Lower leg skin (tissue), 4 donors: ENCODE results near the gene WFIKKN2. TPM values are rescaled to one million over a fixed set of nuclear protein-coding genes. Genes with fewer than 3 reads are reported as not detected.

Experiments
- DNase-seq, 2 donors: peaks; one replicate each; pipeline ENCODE4 v3.0.0-alpha.2; 2019; ENCODE audit warnings: low spot score in 2 of 2
- H3K4me3 ChIP-seq: fragments of 200-600 bp; sonication (generic); 2 replicates; pipeline ENCODE4 v1.5.1; 2017; ENCODE audit warnings: mild to moderate bottlenecking, low read depth; ENCODE audit not compliant: poor library complexity, severe bottlenecking
- POLR2A ChIP-seq, 2 donors: fragments of 450-650 bp; IDR thresholded peaks; one replicate each; pipeline ENCODE4 v1.6.1; 2016 to 2017; ENCODE audit warnings: antibody characterized with exemption in 2 of 2, mild to moderate bottlenecking in 1 of 2, moderate library complexity in 1 of 2
- WGBS, 2 donors: methylation state at CpG; one replicate each; pipeline ENCODE4 v1.1.5; 2018; 5-methylcytosine and 5-hydroxymethylcytosine counted together
- intact Hi-C: fragments of 100-400 bp; cut with DNase I; formaldehyde crosslinking; loops from one replicate; pipeline ENCODE4 v1.15.0; 2023; ENCODE audit warnings: low total_unique reads
- total RNA-seq, 4 donors: library from RNA; depleted of rRNA; stranded (reverse); fragments of >200 nt; gene quantifications; one replicate each; pipeline ENCODE4 v1.1.0, GENCODE V29; 2016
- TF ChIP-seq, protein P1 (sequence below), 3 donors: fragments of 450-650 bp; IDR thresholded peaks; one replicate each; pipeline ENCODE4 v1.5.1; 2016; ENCODE audit warnings: antibody characterized with exemption in 3 of 3, mild to moderate bottlenecking in 3 of 3, moderate library complexity in 2 of 3

WFIKKN2 gene, protein sequence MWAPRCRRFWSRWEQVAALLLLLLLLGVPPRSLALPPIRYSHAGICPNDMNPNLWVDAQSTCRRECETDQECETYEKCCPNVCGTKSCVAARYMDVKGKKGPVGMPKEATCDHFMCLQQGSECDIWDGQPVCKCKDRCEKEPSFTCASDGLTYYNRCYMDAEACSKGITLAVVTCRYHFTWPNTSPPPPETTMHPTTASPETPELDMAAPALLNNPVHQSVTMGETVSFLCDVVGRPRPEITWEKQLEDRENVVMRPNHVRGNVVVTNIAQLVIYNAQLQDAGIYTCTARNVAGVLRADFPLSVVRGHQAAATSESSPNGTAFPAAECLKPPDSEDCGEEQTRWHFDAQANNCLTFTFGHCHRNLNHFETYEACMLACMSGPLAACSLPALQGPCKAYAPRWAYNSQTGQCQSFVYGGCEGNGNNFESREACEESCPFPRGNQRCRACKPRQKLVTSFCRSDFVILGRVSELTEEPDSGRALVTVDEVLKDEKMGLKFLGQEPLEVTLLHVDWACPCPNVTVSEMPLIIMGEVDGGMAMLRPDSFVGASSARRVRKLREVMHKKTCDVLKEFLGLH
- total RNA-seq = under 1 TPM in 3 of 4 donors, not detected in 1; 0.26 to 0.61 (median 0.59) TPM

DNA sequence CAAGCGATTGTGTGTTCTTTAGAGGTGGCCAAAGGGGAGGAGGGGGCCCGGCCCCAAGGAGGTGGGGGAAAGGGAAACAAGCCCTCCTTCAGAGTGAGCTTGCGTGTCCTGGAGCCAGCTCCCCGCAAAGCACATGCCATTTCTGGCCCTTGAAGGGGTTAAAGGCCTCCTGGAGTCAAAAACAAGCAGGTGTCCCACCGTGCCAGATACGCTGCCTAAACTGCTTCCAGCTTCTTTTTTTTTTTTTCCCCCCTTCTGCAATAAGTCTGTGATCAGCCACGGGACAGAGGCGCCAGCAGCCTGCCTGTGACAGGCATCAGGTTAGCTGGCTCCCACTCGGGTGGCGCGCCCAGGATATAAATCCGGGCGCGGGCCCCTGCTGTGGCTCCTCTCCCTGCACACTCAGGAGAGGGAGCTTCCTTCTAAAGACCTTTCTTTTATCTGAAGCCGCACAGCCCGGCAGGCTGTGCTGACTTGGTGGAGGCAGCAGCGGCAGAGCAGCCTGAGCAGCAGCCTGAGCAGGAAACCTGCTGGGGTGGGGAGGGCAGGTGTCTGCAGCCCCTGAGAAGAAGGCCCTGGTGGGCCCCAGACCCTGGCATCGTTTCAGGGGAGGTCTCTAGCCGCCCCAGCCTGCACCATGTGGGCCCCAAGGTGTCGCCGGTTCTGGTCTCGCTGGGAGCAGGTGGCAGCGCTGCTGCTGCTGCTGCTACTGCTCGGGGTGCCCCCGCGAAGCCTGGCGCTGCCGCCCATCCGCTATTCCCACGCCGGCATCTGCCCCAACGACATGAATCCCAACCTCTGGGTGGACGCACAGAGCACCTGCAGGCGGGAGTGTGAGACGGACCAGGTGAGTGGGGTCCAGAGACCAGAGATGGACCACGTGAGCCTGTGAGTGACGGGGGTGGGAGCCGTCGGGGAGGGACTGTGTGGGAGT lies at the start of gene WFIKKN2:
Gene WFIKKN2 (plus strand): TSS at position 286 of the 934 bp plus-strand sequence. CDS start 352 bp downstream, at position 638.
- intact Hi-C loops = no loop called here
- no peak within 1 kb of the TSS for H3K4me3 ChIP-seq
- peak in 1 of 2 donors; percentile 81 for DNase-seq
- 63 to 65% methylated on average over 39 of the region's 39 CpGs for WGBS, 2 donors
- no peak for TF ChIP-seq POLR2A (IDR thresholded peaks at IDR 0.05)
- TF ChIP-seq, protein P1, sequence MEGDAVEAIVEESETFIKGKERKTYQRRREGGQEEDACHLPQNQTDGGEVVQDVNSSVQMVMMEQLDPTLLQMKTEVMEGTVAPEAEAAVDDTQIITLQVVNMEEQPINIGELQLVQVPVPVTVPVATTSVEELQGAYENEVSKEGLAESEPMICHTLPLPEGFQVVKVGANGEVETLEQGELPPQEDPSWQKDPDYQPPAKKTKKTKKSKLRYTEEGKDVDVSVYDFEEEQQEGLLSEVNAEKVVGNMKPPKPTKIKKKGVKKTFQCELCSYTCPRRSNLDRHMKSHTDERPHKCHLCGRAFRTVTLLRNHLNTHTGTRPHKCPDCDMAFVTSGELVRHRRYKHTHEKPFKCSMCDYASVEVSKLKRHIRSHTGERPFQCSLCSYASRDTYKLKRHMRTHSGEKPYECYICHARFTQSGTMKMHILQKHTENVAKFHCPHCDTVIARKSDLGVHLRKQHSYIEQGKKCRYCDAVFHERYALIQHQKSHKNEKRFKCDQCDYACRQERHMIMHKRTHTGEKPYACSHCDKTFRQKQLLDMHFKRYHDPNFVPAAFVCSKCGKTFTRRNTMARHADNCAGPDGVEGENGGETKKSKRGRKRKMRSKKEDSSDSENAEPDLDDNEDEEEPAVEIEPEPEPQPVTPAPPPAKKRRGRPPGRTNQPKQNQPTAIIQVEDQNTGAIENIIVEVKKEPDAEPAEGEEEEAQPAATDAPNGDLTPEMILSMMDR (IDR thresholded peaks at IDR 0.05) = no peak

DNA sequence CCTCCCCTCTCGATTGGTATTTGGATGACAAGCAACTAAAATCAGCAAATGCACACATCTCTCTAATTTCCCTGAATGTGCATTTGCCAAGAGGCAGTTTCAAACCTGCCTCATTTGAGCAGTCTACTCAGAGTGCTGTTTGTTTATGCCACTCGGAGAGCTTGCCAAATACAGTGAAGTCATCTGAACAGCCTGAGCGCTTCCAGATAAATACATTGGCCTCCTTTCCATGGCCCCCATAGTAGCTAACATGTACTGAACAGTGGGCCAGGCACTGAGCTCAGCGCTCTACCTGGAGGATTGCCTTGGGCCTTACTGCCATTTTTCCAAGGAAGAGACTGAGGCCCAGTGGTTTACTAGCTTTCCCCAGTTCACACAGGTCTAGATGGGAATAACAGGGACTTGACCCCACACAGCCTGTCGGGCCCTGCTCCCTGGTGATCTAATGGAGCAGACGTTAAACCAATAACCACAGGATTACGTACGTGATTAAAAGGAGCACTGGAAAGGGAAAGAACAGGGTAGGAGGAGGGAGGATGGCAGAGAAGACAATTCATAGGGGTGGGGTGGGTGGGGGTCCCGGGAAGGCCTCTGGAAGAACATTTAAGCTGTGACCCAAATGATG lies 49.3 kb upstream of the WFIKKN2 start:
- TF ChIP-seq, protein P1 (IDR thresholded peaks at IDR 0.05) = no peak
- TF ChIP-seq POLR2A (IDR thresholded peaks at IDR 0.05) = no peak
- no peak overlapping the region for H3K4me3 ChIP-seq
- 29 to 43% methylated on average over 9 of the region's 9 CpGs for WGBS, 2 donors
- no peak for DNase-seq
- intact Hi-C loops = no loop called here

DNA sequence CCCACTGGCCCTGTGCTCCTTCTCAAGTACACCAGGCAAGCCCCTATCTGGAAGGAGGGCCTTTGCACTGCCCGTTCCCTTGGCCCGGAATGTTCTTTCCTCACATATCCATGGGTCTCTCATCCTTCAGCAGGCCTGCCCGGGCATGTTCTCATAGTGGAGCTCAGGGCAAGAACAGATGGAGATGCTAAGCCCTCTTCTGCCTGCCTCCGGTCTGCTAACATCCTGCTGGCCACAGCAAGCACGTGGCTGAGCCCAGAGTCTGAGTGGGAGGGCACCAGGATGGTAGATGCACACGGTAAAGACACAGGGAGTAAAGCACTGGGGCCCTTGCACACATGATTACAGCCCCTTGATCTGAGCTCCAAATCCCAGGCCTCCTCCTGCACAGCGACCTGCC lies 48.3 kb upstream of the WFIKKN2 start:
- TF ChIP-seq, protein P1 (IDR thresholded peaks at IDR 0.05) = no peak
- TF ChIP-seq POLR2A (IDR thresholded peaks at IDR 0.05) = no peak
- intact Hi-C loops = no loop called here
- WGBS, 2 donors = 49 to 65% methylated on average over 7 of the region's 7 CpGs
- no peak for DNase-seq
- no peak overlapping the region for H3K4me3 ChIP-seq

DNA sequence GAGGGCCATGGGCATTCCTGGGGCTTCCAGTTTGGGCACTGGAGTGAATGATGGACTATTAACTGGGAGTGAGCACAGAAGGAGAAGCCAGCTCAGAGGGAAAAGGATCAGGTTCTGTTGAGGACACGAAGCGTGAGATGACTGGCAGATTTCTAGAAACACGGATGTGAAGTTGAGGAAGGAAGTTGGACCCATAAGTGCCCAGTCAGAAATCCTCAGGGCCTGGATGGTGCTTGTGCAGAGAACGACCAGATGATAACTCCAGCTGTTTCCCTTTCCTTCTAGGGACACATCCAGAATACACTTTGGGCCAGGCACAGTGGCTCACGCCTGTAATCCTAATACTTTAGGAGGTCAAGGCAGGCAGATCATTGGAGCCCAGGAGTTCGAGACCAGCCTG lies 44.8 kb upstream of the WFIKKN2 start:
- intact Hi-C loops = no loop called here
- TF ChIP-seq, protein P1 (IDR thresholded peaks at IDR 0.05) = no peak
- no peak for TF ChIP-seq POLR2A (IDR thresholded peaks at IDR 0.05)

DNA sequence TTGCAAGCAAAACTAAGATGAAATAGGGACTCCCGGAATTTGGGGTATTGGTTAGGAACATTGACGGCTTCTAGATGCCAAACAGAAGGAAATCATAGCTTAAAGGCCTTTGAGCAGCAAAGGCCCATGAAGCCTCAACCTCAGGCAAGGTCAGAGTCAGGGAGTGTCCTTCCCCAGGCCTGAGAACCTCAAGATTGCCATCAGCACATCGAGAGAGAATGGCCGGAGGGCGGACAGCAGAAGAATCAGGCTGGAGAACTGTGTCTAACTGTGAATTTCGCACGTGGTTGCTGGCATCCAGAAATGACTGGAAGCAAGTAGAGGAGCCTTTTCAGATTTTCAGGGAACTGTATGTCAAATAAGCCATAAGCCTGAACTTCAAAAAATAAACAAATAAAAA lies 43.3 kb upstream of the WFIKKN2 start:
- TF ChIP-seq, protein P1 (IDR thresholded peaks at IDR 0.05) = no peak
- TF ChIP-seq POLR2A (IDR thresholded peaks at IDR 0.05) = no peak
- intact Hi-C loops = no loop called here

More for the DNA sequence above, 44.8 kb upstream of the WFIKKN2 start:
- H3K4me3 ChIP-seq = no peak overlapping the region
- DNase-seq = no peak
- 73 to 75% methylated on average over 6 of the region's 6 CpGs for WGBS, 2 donors

More for the DNA sequence above, 43.3 kb upstream of the WFIKKN2 start:
- H3K4me3 ChIP-seq = no peak overlapping the region
- DNase-seq = no peak
- 86 to 87% methylated on average over 7 of the region's 7 CpGs for WGBS, 2 donors
